HG02759 (cell line): Measurements from ENCODE around the gene GRIA3.

Source experiments
- ATAC-seq: cut with Tn5 transposase; IDR thresholded peaks from one replicate; pipeline ENCODE4 v1.9.1; 2021; ENCODE audit warnings: mild to moderate bottlenecking, moderate library complexity; ENCODE audit not compliant: unreplicated experiment

The GRIA3 gene

GRCh38 chrX:123184219-123184865 is at the start of gene GRIA3:
Gene GRIA3, plus strand, starts transcription at chrX:123184278. Its CDS starts 258 bp downstream, at chrX:123184536.
- ATAC-seq: no peak

GRCh38 chrX:123138473-123138872 is 45.6 kb upstream of the GRIA3 start:
- no peak for ATAC-seq

DNA sequence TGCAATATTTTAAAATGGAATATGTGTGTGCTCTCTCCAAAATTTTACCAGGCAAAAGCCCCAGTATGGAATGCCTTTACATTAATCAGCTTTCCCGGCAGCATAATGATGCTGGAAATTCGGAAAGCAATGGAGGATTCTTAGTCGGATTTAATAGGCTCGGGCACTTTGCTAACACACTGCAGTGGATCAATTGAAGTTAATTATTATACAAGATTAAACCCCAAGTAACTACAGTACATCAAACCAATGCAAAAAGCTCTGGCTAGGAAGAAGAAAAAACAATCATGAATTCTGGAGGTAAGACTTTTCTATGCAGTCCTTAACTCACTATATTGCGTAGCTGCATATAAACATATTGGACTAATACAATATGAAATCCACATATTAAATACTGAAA is 43.6 kb upstream of the GRIA3 start:
- ATAC-seq: no peak

GRCh38 chrX:123140904-123141303 is 43.2 kb upstream of the GRIA3 start:
- no peak for ATAC-seq

- ATAC-seq: no peak
Observed at GRCh38 chrX:123153846-123154335, 30.2 kb upstream of the GRIA3 start.

- ATAC-seq: no peak
Observed at GRCh38 chrX:123155327-123155726, 28.8 kb upstream of the GRIA3 start.

DNA sequence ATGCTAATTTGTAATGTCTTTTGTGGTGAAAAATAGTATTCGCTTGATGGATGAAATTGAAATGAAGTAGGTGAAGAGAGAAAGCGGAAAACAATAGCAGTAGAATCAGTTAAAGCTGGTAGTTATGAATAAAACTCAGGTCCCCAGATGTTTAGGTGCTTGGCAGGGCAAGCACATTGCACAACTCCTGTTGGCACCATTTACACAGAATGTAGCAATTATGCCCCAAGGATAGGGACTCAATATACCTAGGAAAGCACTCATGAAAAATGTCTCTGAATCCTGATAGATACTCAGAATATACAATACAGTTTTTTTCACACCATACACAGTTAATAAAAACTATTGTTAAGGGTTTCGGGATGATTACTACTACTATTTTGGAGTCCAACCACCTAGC is 26.5 kb upstream of the GRIA3 start:
- no peak for ATAC-seq

DNA sequence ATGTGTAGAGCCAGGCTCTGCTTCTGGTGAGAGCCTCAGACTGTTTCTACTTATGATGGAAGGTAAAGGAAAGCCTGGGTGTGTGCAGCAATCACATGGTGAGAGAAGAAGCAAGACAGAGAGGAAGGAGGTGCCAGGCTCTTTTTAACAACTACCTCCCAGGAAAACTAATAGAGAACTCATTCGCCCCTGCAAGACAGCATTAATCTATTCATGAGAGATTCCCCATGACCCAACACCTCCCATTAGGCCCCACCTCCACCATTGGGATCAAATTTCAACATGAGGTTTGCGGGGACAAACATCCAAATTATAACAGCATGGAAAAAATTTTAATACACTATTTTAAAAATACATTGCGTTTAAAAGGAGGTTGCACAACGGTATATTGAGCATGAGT is 24.7 kb upstream of the GRIA3 start:
- no peak for ATAC-seq

- ATAC-seq: no peak
Observed at GRCh38 chrX:123167621-123168020, 16.5 kb upstream of the GRIA3 start.

DNA sequence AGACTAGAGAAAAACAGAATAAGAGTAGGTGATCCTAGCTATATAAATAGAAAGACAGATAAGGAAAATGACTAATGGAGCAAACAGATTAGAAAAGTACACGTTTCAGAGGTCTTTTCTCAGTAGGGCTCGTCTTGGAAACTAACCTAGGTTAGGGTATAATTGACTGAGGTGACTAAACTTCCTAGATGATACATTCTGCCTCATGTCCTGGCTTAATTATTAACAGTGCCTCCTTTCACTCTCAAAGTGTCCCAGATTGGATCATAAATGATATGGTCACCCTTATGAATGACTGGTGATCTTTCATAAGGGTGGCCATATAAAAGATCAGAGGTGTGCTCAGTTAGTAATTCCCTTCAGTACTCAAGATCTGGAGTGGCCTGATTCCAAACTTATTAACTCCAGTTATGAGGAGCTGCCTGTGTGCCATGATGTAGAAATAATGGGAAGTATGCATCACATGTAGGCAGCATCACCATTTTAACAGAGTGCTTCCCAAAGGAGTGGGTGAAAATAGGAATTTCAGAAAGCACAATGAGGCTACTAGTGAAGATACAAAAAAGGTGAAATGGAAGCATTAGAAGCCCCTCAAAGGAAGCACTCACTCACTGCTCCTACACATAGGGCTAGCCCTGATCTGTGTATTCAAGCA is 14.7 kb upstream of the GRIA3 start:
- ATAC-seq: no peak

- no peak for ATAC-seq
Observed at GRCh38 chrX:123170546-123170945, 13.5 kb upstream of the GRIA3 start.

- no peak for ATAC-seq
Observed at GRCh38 chrX:123171781-123172180, 12.3 kb upstream of the GRIA3 start.

DNA sequence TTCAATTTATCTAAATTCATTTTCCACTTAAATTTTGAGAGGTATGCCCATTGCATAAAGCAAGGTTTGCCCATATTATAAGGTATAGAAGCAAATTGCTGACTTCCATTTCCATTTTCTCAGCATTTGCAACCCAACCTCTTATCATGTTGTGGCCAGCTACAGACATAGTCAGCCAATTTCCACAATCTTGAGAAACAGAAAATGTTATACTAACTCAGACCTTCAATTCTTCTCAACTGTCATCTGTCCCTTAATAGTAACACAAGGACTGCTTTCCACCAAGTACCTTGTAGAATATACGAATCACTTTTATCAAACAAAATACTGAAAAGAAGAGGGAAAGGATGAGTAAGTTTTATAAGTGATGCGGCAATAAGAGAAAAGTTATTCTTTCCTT is 11.2 kb upstream of the GRIA3 start:
- ATAC-seq: no peak

- ATAC-seq: no peak
Observed at GRCh38 chrX:123173833-123174232, 10.2 kb upstream of the GRIA3 start.

DNA sequence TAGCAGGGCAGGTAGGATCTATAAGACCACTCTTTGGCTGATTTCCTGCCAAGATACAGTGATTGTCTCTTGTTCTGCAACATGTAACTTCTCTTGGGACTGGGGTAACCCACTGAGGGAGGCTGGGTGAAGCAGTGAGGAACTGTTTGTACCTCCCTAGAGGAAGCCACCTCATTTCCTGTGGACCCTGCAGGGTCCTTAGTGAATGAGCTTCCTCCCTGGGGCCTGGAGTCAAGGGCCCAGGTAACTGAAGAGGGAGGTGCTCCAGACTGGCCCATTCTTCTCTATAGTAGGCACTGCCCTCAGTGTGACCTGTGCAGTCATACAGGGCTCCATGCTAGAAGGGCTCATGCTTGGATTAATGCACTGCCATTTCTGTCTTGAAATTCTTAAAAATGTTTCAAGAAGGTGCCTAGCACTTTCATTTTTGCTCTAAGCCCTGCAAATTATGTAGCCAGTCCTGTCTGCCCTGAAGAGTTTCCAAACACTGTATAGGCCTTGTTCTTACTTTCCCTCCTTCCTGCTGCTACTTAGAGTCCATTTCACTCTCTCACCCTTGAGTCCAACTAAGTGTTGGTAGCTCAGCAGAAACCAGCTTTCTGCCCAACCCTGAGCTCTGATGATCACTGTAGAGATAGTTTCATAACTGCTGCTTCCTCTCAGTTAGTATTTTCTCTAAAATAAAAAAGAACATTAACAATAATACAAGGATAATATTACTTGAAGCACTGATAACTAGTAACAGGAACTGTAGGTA is 8.5 kb upstream of the GRIA3 start:
- ATAC-seq: no peak

DNA sequence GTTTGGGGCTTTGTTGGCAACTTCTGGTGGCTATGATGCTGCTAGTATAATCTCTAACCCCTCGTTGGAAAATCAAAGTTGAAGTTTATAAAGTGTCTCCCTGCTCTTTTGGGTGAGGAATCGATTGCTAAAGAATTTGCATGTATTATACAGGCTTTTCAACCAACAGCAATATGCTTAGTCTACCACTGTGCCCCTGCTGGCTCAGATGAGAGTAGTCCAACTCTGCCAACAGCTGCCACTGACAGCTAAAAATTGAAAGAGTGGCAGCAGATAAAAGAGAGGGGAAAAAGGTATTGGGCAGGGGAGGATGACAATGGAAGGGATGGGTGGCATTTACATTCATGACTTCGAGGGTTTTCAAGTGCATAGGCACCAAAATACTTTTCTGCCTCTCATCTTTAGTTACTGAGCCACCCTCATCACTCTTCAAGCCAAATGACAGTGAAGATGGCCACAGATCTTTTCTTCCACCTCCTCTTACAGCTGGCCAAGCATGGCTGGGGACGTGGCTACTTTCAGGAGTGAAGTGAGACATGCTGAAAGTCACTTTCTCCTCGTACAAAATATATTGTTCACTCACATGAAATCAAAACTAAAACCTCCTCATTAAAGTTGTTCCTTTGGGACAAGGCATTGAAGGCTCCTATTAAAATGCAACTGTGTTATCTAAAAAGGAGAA is 2.7 kb upstream of the GRIA3 start:
- no peak for ATAC-seq

DNA sequence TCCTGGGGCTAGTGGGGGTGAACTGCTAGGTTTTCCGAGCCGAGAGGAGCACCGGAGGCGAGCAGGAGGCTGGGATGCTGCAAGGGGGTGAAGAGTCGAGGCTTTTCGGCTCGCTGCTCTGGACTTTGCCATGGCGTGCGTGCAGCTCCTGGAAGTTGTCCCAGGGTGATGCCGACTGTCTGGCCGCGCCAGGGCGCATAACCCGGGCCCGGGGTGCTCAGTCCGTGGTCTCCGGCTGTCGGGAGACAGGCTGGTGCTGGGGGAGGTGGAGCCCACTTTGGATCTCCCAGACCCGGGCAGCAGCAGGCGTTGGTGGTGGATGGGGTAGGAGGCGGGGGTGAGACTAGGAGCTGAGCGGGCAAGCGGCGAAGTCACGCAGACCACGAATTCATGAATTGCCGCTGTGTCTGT is 793 bp downstream of the GRIA3 start:
- ATAC-seq: no peak

DNA sequence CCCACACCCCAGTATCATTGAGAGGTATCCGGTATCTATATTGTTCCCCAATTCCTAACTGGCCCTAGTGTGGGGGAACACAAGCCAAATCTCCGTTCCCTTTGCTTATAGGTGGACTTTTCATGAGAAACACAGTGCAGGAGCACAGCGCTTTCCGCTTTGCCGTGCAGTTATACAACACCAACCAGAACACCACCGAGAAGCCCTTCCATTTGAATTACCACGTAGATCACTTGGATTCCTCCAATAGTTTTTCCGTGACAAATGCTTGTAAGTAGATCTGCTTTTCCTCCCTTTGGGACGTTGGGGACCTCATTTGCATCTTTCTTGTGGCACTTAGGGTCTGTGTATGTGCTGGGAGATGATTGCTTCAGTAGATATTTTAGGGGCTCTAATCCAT is 1.6 kb downstream of the GRIA3 start:
- no peak for ATAC-seq

- ATAC-seq: no peak
Observed at GRCh38 chrX:123186801-123187200, 2.7 kb downstream of the GRIA3 start.

DNA sequence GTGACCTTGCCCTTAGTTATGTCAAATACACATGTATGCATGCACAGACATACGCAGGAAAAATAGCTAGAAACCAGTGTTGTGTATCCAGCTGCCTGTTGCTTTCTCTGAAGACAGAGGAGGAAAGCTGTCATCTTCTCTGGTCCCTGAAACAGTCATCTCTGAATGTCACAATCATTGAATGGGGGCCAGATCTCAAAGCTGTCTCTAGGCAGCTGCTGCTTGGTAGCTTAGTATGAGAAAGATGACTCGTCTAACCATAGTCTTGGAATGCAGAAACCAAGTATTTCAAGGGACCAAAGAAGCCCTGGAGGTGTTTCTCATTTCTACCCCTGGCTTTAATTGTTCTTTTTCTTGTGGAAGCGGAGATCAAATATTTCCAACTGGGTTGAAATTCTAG is 4.0 kb downstream of the GRIA3 start:
- no peak for ATAC-seq

DNA sequence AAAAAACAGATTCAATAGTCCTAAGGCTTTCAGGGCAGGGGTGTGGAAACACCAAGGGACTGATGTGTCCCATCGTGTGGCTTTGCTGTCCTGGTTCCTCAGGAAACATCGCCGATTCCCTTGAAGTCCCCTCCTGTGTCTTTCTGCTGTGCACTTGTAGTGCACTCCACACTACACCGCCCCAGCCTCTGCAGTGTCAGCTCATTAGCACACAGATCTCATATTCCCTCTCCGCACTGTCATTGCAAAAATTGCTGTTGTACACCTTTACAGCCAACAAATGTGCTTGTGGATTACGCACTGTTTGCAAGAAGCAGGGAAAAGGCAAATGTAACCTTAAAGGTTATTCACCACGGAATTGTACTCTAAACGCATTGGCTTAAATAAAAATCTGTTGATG is 5.3 kb downstream of the GRIA3 start:
- no peak for ATAC-seq
